ENCODE data around the gene OPCML. TPM values are rescaled to one million over a fixed set of nuclear protein-coding genes. Genes with fewer than 3 reads are reported as not detected.

The OPCML gene
- total and polyA plus RNA-seq, 2 donors (not counting 1 experiment from before 2014, with no cell fraction given), result 0.99 to 2.8 TPM

GRCh38 chr11:132653237-132653636 is 879.1 kb downstream of the OPCML start:
- Histone ChIP-seq H3K9me3 (ENCODE audit: control insufficient read depth, insufficient read depth, low read depth, low read length) (no peaks in the 10 kb centered on the region), H3K79me2 (ENCODE audit: control insufficient read depth, insufficient read depth, low read length) (no peaks in the 10 kb centered on the region), H4K20me1 (ENCODE audit: control insufficient read depth, extremely low read depth, insufficient read depth, low read length) (no peaks in the 10 kb centered on the region), H3K27ac (ENCODE audit: insufficient read depth, low read length) (no peak overlapping the region), H2AFZ (ENCODE audit: low read length) (no peak overlapping the region), H3K4me1 (ENCODE audit: control insufficient read depth, extremely low read depth, insufficient read depth, low read length) (no peaks in the 10 kb centered on the region), H3K9ac (ENCODE audit: insufficient read depth, low read length) (no peak overlapping the region), H3K4me2 (ENCODE audit: extremely low read depth, insufficient read depth, low read length) (no peak overlapping the region), H3K27me3 (ENCODE audit: control insufficient read depth, insufficient read depth, low read length) (no peaks in the 10 kb centered on the region), H3K4me3 (replicated peaks in 1 of 4; ENCODE audit: control extremely low read depth in 1 of 4, insufficient read depth in 1 of 4, low read depth in 3 of 4, low read length in 4 of 4) (no peak overlapping the region), H3K36me3 (ENCODE audit: control insufficient read depth, insufficient read depth, low read length) (no peaks in the 10 kb centered on the region)
- no peak for TF ChIP-seq EZH2 (IDR thresholded peaks at IDR 0.05; ENCODE audit: low read length, missing control alignments)
- no peak for TF ChIP-seq CTCF (conservative IDR thresholded peaks at IDR 0.05 in 1 of 2, IDR thresholded peaks at IDR 0.05 in 1 of 2; ENCODE audit: low read depth in 1 of 2, low read length in 2 of 2)
- DNase-seq (ENCODE audit: low read depth in 2 of 2), result no peak

- H3K9ac ChIP-seq (ENCODE audit: insufficient read depth, low read length), result no peak overlapping the region
- no peaks in the 10 kb centered on the region for H3K4me1 ChIP-seq (ENCODE audit: control insufficient read depth, extremely low read depth, insufficient read depth, low read length)
- no peaks in the 10 kb centered on the region for H3K27me3 ChIP-seq (ENCODE audit: control insufficient read depth, insufficient read depth, low read length)
- H3K4me3 ChIP-seq (replicated peaks in 1 of 4; ENCODE audit: control extremely low read depth in 1 of 4, insufficient read depth in 1 of 4, low read depth in 3 of 4, low read length in 4 of 4), result no peak overlapping the region
- no peaks in the 10 kb centered on the region for H3K9me3 ChIP-seq (ENCODE audit: control insufficient read depth, insufficient read depth, low read depth, low read length)
- H2AFZ ChIP-seq (ENCODE audit: low read length), result no peak overlapping the region
- no peak overlapping the region for H3K4me2 ChIP-seq (ENCODE audit: extremely low read depth, insufficient read depth, low read length)
- no peaks in the 10 kb centered on the region for H3K36me3 ChIP-seq (ENCODE audit: control insufficient read depth, insufficient read depth, low read length)
- H3K27ac ChIP-seq (ENCODE audit: insufficient read depth, low read length), result no peak overlapping the region
- H3K79me2 ChIP-seq (ENCODE audit: control insufficient read depth, insufficient read depth, low read length), result no peaks in the 10 kb centered on the region
- DNase-seq (ENCODE audit: low read depth in 2 of 2), result no peak
- TF ChIP-seq EZH2 (IDR thresholded peaks at IDR 0.05; ENCODE audit: low read length, missing control alignments) (no peak), CTCF (conservative IDR thresholded peaks at IDR 0.05 in 1 of 2, IDR thresholded peaks at IDR 0.05 in 1 of 2; ENCODE audit: low read depth in 1 of 2, low read length in 2 of 2) (no peak)
- no peaks in the 10 kb centered on the region for H4K20me1 ChIP-seq (ENCODE audit: control insufficient read depth, extremely low read depth, insufficient read depth, low read length)
Measured at GRCh38 chr11:132650969-132651720, 881.2 kb downstream of the OPCML start.

- TF ChIP-seq CTCF (conservative IDR thresholded peaks at IDR 0.05 in 1 of 2, IDR thresholded peaks at IDR 0.05 in 1 of 2; ENCODE audit: low read depth in 1 of 2, low read length in 2 of 2), result no peak
- Histone ChIP-seq H4K20me1 (ENCODE audit: control insufficient read depth, extremely low read depth, insufficient read depth, low read length) (no peaks in the 10 kb centered on the region), H3K36me3 (ENCODE audit: control insufficient read depth, insufficient read depth, low read length) (no peaks in the 10 kb centered on the region), H3K27ac (ENCODE audit: insufficient read depth, low read length) (no peak overlapping the region), H3K9ac (ENCODE audit: insufficient read depth, low read length) (no peak overlapping the region), H3K4me3 (replicated peaks in 1 of 4; ENCODE audit: control extremely low read depth in 1 of 4, insufficient read depth in 1 of 4, low read depth in 3 of 4, low read length in 4 of 4) (no peak overlapping the region), H3K27me3 (ENCODE audit: control insufficient read depth, insufficient read depth, low read length) (no peaks in the 10 kb centered on the region), H3K79me2 (ENCODE audit: control insufficient read depth, insufficient read depth, low read length) (no peaks in the 10 kb centered on the region), H2AFZ (ENCODE audit: low read length) (no peak overlapping the region), H3K9me3 (ENCODE audit: control insufficient read depth, insufficient read depth, low read depth, low read length) (no peaks in the 10 kb centered on the region), H3K4me1 (ENCODE audit: control insufficient read depth, extremely low read depth, insufficient read depth, low read length) (no peaks in the 10 kb centered on the region), H3K4me2 (ENCODE audit: extremely low read depth, insufficient read depth, low read length) (no peak overlapping the region)
- DNase-seq (ENCODE audit: low read depth in 2 of 2), result no peak
Measured at GRCh38 chr11:132649277-132649676, 883.0 kb downstream of the OPCML start.
